ENCODE data around the gene DNAAF5.

Gene DNAAF5

DNA sequence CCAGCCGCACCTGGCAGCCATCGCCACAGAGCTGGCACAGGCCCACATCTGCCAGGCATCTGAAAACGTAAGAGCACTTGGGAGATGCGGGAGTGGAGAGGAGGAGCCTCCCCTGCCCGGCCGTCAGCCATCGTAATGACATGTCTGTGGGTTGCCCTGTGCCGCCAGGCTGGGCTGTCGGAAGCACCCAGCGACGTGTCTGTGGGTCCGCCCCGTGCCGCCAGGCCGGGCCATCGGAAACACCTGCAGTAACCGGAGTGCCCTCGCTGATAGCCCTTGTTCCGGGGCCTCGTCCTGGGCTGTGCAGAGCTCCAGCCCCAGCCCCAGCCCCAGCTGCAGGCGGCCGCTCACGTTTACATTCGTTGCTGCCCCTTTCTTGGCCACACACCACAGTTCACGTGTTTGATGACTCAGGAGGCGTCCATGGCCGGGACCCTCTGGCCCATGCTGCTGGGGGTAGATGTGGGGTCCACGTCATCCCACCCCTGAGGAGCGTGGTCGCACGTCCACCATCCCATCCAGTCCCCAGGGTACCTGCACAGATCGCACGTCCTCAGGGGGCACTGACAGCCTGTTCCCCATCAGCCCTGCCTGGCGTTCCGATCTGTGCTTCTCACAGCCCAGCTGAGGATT lies 30.5 kb downstream of the DNAAF5 start:
- H3K27ac ChIP-seq = no peak overlapping the region
- TF ChIP-seq, protein P1, sequence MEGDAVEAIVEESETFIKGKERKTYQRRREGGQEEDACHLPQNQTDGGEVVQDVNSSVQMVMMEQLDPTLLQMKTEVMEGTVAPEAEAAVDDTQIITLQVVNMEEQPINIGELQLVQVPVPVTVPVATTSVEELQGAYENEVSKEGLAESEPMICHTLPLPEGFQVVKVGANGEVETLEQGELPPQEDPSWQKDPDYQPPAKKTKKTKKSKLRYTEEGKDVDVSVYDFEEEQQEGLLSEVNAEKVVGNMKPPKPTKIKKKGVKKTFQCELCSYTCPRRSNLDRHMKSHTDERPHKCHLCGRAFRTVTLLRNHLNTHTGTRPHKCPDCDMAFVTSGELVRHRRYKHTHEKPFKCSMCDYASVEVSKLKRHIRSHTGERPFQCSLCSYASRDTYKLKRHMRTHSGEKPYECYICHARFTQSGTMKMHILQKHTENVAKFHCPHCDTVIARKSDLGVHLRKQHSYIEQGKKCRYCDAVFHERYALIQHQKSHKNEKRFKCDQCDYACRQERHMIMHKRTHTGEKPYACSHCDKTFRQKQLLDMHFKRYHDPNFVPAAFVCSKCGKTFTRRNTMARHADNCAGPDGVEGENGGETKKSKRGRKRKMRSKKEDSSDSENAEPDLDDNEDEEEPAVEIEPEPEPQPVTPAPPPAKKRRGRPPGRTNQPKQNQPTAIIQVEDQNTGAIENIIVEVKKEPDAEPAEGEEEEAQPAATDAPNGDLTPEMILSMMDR (IDR thresholded peaks at IDR 0.05) = no peak
- no peak for TF ChIP-seq ZFX (IDR thresholded peaks at IDR 0.05; ENCODE audit: borderline replicate concordance)

DNA sequence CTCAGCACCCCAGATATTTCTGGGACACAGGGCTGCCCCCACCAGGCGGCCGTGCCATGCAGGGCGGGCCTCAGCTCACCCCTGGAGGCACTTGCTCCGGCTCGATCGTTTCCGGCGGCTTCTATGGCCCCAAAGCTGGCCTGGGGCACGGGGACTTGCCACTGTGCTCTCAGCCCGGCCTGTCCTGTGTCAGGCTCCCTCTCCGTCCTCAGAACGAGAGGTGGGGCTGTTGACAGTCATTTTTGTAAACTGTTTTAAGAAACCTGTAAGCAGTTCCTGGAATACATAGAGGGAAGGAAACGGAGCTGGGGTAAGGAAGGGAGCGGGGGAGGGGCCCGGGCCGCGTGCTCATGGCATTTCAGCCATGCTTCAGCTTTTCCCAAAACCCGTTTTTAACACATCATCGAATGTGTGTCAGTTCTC lies 31.3 kb downstream of the DNAAF5 start:
- TF ChIP-seq ZFX (IDR thresholded peaks at IDR 0.05; ENCODE audit: borderline replicate concordance) = no peak
- TF ChIP-seq, protein P1 (IDR thresholded peaks at IDR 0.05) = no peak
- no peak overlapping the region for H3K27ac ChIP-seq

DNA sequence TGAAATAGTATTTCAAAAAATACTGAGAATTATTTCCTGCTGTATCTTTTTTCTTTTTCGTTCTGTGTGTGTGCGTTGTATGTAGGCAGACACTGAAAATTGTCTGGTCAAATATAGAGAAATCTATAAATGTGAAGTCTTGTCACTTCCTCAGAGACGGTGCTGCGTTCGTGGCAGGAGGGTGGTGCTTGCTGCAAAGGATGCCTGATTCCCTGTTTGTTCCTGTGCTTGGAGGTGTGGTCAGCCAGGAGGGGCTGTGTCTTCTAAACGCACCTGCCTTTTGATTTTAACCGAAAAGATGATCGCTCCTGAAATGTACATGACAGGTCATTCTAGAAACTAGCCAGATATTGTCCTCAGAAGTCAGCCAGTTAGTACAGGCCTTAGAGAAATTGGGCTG lies 33.1 kb downstream of the DNAAF5 start:
- TF ChIP-seq ZFX (IDR thresholded peaks at IDR 0.05; ENCODE audit: borderline replicate concordance) = no peak
- TF ChIP-seq, protein P1 (IDR thresholded peaks at IDR 0.05) = no peak
- no peak overlapping the region for H3K27ac ChIP-seq

DNA sequence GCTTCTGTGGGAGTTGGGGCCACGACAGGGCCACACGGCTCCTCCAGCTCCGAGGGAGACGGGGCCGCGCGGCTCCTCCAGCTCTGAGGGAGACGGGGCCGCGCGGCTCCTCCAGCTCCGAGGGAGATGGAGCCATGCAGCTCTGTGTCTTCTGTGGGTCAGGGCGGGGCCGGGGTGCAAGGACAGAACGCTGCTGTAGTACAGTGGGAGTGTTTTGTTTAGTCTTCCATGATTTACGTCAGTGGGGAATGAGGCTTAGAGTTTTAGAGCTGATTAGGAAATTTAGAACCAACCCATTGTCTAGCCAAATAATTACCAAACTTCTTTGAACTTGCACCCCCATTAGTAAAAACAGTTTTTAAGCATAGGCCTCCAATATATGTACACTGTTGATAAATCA lies 33.5 kb downstream of the DNAAF5 start:
- TF ChIP-seq, protein P1 (IDR thresholded peaks at IDR 0.05) = no peak
- H3K27ac ChIP-seq = no peak overlapping the region

DNA sequence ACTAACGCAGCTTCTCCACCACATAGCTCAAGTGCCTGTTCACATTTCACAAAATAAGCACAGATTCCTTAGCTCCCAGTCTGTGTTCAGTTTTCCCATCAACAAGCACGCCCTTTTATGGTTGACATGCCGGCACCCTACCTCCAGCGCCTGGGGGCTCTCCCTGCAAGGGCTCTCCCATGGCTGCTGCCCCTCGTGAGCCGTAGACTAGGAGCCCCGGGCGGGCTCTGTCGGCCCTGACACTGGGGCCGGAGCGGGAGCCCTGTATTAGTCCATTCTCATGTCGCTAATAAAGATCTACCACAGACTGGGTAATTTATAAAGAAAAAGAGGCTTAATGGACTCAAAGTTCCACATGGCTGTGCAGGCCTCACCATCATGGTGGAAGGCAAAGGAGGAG lies 34.6 kb downstream of the DNAAF5 start:
- TF ChIP-seq ZFX (IDR thresholded peaks at IDR 0.05; ENCODE audit: borderline replicate concordance) = no peak
- TF ChIP-seq, protein P1 (IDR thresholded peaks at IDR 0.05) = no peak
- H3K27ac ChIP-seq = no peak overlapping the region

DNA sequence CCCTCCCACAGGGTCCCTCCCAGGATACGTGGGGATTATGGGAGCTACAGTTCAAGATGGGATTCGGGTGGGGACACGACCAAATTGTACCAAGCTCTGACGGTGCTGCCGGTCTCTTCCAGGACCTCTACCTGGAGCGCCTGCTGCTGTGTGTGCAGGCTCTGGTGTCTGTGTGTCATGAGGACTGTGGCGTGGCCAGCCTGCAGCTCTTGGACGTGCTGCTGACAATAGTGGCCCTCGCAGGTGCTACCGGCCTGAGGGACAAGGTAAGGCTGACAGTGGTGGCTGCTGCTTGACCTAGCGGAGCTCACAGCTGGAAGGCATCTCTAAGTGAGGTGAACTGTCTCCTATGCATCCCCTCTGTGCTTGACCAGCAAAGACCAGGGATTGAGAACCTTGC lies 35.1 kb downstream of the DNAAF5 start:
- no peak overlapping the region for H3K27ac ChIP-seq
- TF ChIP-seq, protein P1 (IDR thresholded peaks at IDR 0.05) = no peak
- no peak for TF ChIP-seq ZFX (IDR thresholded peaks at IDR 0.05; ENCODE audit: borderline replicate concordance)

DNA sequence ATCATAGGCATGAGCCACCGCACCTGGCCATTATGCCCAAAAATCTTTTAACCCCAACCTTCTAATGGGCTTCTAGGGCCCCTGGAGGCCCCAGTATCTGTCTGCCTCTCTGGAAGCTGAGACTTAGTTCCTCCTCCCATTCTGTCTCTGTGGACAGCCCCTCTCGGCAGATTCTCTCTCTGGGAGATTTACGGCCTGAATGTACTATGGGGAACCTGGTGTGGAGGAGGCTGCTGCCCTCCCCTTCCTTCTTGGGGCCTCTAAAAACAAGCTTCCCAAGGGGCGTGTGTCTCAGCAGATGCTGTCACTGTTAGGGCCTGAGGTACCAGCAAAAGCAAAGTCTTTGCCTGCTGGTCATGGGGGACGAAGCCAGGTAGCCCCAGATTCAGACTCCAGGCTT lies 36.4 kb downstream of the DNAAF5 start:
- TF ChIP-seq ZFX (IDR thresholded peaks at IDR 0.05; ENCODE audit: borderline replicate concordance) = no peak
- TF ChIP-seq, protein P1 (IDR thresholded peaks at IDR 0.05) = no peak
- no peak overlapping the region for H3K27ac ChIP-seq
